ENCODE results near the gene FOXP1.

The FOXP1 gene

GRCh38 chr3:71250026-71250425, 333.5 kb downstream of the FOXP1 start:
- no peak for TF ChIP-seq CTCF (IDR thresholded peaks at IDR 0.05; ENCODE audit: control extremely low read depth, extremely low read depth, low read depth, missing control alignments)
- ChIA-PET POLR2A (no interaction called here), CTCF (no interaction called here)
- DNase-seq (ENCODE audit: extremely low spot score), result no peak

- ChIA-PET POLR2A (no interaction called here), CTCF (no interaction called here)
- DNase-seq (ENCODE audit: extremely low spot score), result no peak
- TF ChIP-seq CTCF (IDR thresholded peaks at IDR 0.05; ENCODE audit: control extremely low read depth, extremely low read depth, low read depth, missing control alignments), result no peak
Observed at GRCh38 chr3:71247958-71248335, 335.6 kb downstream of the FOXP1 start.

- CTCF ChIA-PET, result no interaction called here
- no peak for TF ChIP-seq CTCF (IDR thresholded peaks at IDR 0.05; ENCODE audit: control extremely low read depth, extremely low read depth, low read depth, missing control alignments)
- POLR2A ChIA-PET, result no interaction called here
- no peak for DNase-seq (ENCODE audit: extremely low spot score)
Observed at GRCh38 chr3:71247221-71247957, 336.1 kb downstream of the FOXP1 start.

GRCh38 chr3:71245971-71246880, 337.3 kb downstream of the FOXP1 start:
- ChIA-PET POLR2A (interaction anchor here (0.6 kb wide), 1 partner anchor 1057 kb away, joined by 3 read pairs; no protein-coding TSS in a partner anchor), CTCF (interaction anchor here (1.1 to 2.1 kb wide), 2 partner anchors 10 to 17 kb away, joined by 3 to 6 read pairs; no protein-coding TSS in a partner anchor)
- TF ChIP-seq CTCF (IDR thresholded peaks at IDR 0.05; ENCODE audit: control extremely low read depth, extremely low read depth, low read depth, missing control alignments), result no peak
- DNase-seq (ENCODE audit: extremely low spot score), result no peak

- ChIA-PET CTCF (interaction anchor here (1.1 to 2.1 kb wide), 2 partner anchors 11 to 19 kb away, joined by 3 to 6 read pairs; no protein-coding TSS in a partner anchor), POLR2A (interaction anchor here (0.6 kb wide), 1 partner anchor 1056 kb away, joined by 3 read pairs; no protein-coding TSS in a partner anchor)
- TF ChIP-seq CTCF (IDR thresholded peaks at IDR 0.05; ENCODE audit: control extremely low read depth, extremely low read depth, low read depth, missing control alignments), result no peak
- no peak for DNase-seq (ENCODE audit: extremely low spot score)
Observed at GRCh38 chr3:71244826-71245488, 338.6 kb downstream of the FOXP1 start.

Measured in GM10248 (cell line).